A549 (cell line): ENCODE data around the gene UTS2R. TPM values are rescaled to one million over a fixed set of nuclear protein-coding genes. Genes with fewer than 3 reads are reported as not detected.

Experiments used
- ATAC-seq, 2 experiments: fragments of 200-7000 bp in 1 of 2; fragments of >200 bp in 1 of 2; cut with Nextera tagmentation in 1 of 2; cut with Tn5 transposase in 1 of 2; 3 replicates each; pipeline versions ENCODE4 v1.8.0 to v1.9.1; 2018 to 2020; ENCODE audit warnings: mild to moderate bottlenecking in 1 of 2, moderate library complexity in 1 of 2
- CTCF ChIA-PET: fragments of 300-600 bp; sonication (Branson Sonifier 250); formaldehyde crosslinking; extraction: SDS; loops from one replicate; lab custom pipeline; 2021; ENCODE audit warnings: antibody characterized with exemption, inconsistent platforms; lab: Yijun Ruan, JAX
- POLR2A ChIA-PET: fragments of 350-600 bp; formaldehyde crosslinking; extraction: SDS; loops from one replicate; lab custom pipeline; 2021; ENCODE audit warnings: antibody characterized with exemption, inconsistent platforms; lab: Yijun Ruan, JAX
- DNase-seq, 2 experiments: peaks; one replicate each; pipeline versions ENCODE4 v3.0.0 to v3.0.0-alpha.2; 2011 to 2016; ENCODE audit warnings: low read depth in 1 of 2, low spot score in 1 of 2
- FAIRE-seq: peaks from 2 replicates; lab custom pipeline; 2011; peaks lifted over from hg19 to GRCh38; lab: Jason Lieb, UNC
- H3K27ac ChIP-seq, 2 experiments: fragments of >200 bp; sonication (Bioruptor Twin); formaldehyde crosslinking; 3 replicates each; pipeline ENCODE4 v1.5.1; 2016 to 2017
- H3K4me1 ChIP-seq: fragments of >200 bp; sonication (Bioruptor Twin); formaldehyde crosslinking; 3 replicates; pipeline ENCODE4 v1.6.1; 2016
- H3K4me2 ChIP-seq: fragments of >200 bp; sonication (Bioruptor Twin); formaldehyde crosslinking; 3 replicates; pipeline ENCODE4 v1.6.1; 2016
- H3K4me3 ChIP-seq: fragments of >200 bp; sonication (Bioruptor Twin); formaldehyde crosslinking; 3 replicates; pipeline ENCODE4 v1.5.1; 2016
- H3K9me3 ChIP-seq: fragments of >200 bp; sonication (Bioruptor Twin); formaldehyde crosslinking; 3 replicates; pipeline ENCODE4 v1.6.1; 2016
- BCL3 ChIP-seq: fragments of >200 bp; sonication (Bioruptor Twin); formaldehyde crosslinking; IDR thresholded peaks from 3 replicates; pipeline ENCODE4 v1.6.1; 2016
- CHD2 ChIP-seq: fragments of 150-350 bp; IDR thresholded peaks from 2 replicates; pipeline ENCODE4 v1.6.1; 2014; ENCODE audit warnings: low read length; ENCODE audit not compliant: partially characterized antibody
- CTCF ChIP-seq: fragments of >200 bp; sonication (Bioruptor Twin); formaldehyde crosslinking; IDR thresholded peaks from 3 replicates; pipeline ENCODE4 v1.5.1; 2016
- EHMT2 ChIP-seq: fragments of 200-600 bp; sonication (generic); IDR thresholded peaks from 2 replicates; pipeline ENCODE4 v1.6.1; 2016; ENCODE audit warnings: antibody characterized with exemption, low read depth, mild to moderate bottlenecking, moderate library complexity
- EP300 ChIP-seq, 2 experiments: fragments of >200 bp; sonication (Bioruptor Twin); formaldehyde crosslinking; IDR thresholded peaks; 2 replicates in 1 of 2; 3 replicates in 1 of 2; pipeline ENCODE4 v1.6.1; 2016 to 2017
- GATA3 ChIP-seq: IDR thresholded peaks from 2 replicates; pipeline ENCODE4 v1.6.1; 2012; ENCODE audit warnings: borderline replicate concordance
- HDAC2 ChIP-seq: fragments of 200-600 bp; sonication (generic); IDR thresholded peaks from 2 replicates; pipeline ENCODE4 v1.6.1; 2016
- HES2 ChIP-seq: fragments of >200 bp; sonication (Bioruptor Twin); formaldehyde crosslinking; IDR thresholded peaks from 2 replicates; pipeline ENCODE4 v1.6.1; 2016
- HEYL ChIP-seq: fragments of 250-450 bp; sonication (Bioruptor Pico); IDR thresholded peaks from 2 replicates; pipeline ENCODE4 v1.8.0; 2021; ENCODE audit warnings: mild to moderate bottlenecking, moderate library complexity
- HMGXB4 ChIP-seq: fragments of 250-450 bp; sonication (Bioruptor Pico); IDR thresholded peaks from 2 replicates; pipeline ENCODE4 v1.5.0; 2021; ENCODE audit warnings: mild to moderate bottlenecking, moderate library complexity, borderline replicate concordance
- HOXA7 ChIP-seq: fragments of 250-450 bp; sonication (Bioruptor Pico); IDR thresholded peaks from 2 replicates; pipeline ENCODE4 v1.5.0; 2020; ENCODE audit warnings: mild to moderate bottlenecking, moderate library complexity
- JUNB ChIP-seq: fragments of >200 bp; sonication (Bioruptor Twin); formaldehyde crosslinking; IDR thresholded peaks from 2 replicates; pipeline ENCODE4 v1.6.1; 2016
- KDM1A ChIP-seq: fragments of 200-600 bp; sonication (generic); IDR thresholded peaks from 2 replicates; pipeline ENCODE4 v1.6.1; 2016; ENCODE audit warnings: low read depth, mild to moderate bottlenecking
- KDM5A ChIP-seq: fragments of 200-600 bp; sonication (generic); IDR thresholded peaks from 2 replicates; pipeline ENCODE4 v1.6.1; 2016; ENCODE audit warnings: antibody characterized with exemption, mild to moderate bottlenecking
- NFE2L2 ChIP-seq: fragments of 150-350 bp; conservative IDR thresholded peaks from 2 replicates; pipeline ENCODE4 v1.6.1; 2014; ENCODE audit warnings: low read length
- RARB ChIP-seq: fragments of 250-450 bp; sonication (Bioruptor Pico); IDR thresholded peaks from 2 replicates; pipeline ENCODE4 v1.8.0; 2021; ENCODE audit warnings: mild to moderate bottlenecking, moderate library complexity
- REST ChIP-seq: fragments of 200-600 bp; sonication (generic); IDR thresholded peaks from 2 replicates; pipeline ENCODE4 v1.6.1; 2016; ENCODE audit warnings: antibody characterized with exemption, mild to moderate bottlenecking, moderate library complexity
- WGBS: methylation state at CpG from one replicate; pipeline ENCODE4 v1.1.6; 2017; ENCODE audit errors: missing lambda C conversion rate; 5-methylcytosine and 5-hydroxymethylcytosine counted together
- polyA plus RNA-seq, 4 experiments: library from polyadenylated mRNA; depleted of rRNA in 3 of 4; stranded (reverse); fragments of >200 nt; fragmentation: RNase III in 1 of 4; extraction: RNeasy Plus Mini Kit Qiagen cat#74134 plus additional on column Dnase treatment in 1 of 4; gene quantifications; 2 replicates in 3 of 4; 3 replicates in 1 of 4; pipeline ENCODE4 v1.2.3, GENCODE V29; 2011 to 2017

Gene UTS2R
- polyA plus RNA-seq, 2 of the 4 experiments (the other 2 are of a cell fraction): not detected

GRCh38 chr17:82389379-82389778, 17.8 kb downstream of the UTS2R start:
- H3K4me3 ChIP-seq: no peak overlapping the region
- H3K4me1 ChIP-seq: peaks cover 23% of the 10 kb centered on the region
- TF ChIP-seq GATA3: no peak
- ATAC-seq (no peak), FAIRE-seq (no peak), DNase-seq (no peak)
- H3K9me3 ChIP-seq: no peaks in the 10 kb centered on the region
- no peak overlapping the region for H3K4me2 ChIP-seq
- no peak overlapping the region for H3K27ac ChIP-seq
- POLR2A ChIA-PET: no interaction called here
- CTCF ChIA-PET: interaction anchor here (0.6 to 2.8 kb wide), 6 partner anchors 9 to 388 kb away, joined by 3 to 15 read pairs (median 4); no protein-coding TSS in a partner anchor
- WGBS: 74% methylated on average over 10 of the region's 10 CpGs

GRCh38 chr17:82390015-82390859, 18.7 kb downstream of the UTS2R start:
- no peak for ATAC-seq
- TF ChIP-seq BCL3 (no peak), HMGXB4 (CRISPR knock-in tag) (no peak), CTCF (no peak), HOXA7 (CRISPR knock-in tag) (no peak), HDAC2 (no peak), KDM5A (no peak), EHMT2 (no peak), RARB (CRISPR knock-in tag) (no peak), HEYL (no peak), JUNB (no peak), GATA3 (no peak), HES2 (no peak), CHD2 (no peak), EP300 (IDR thresholded peaks at IDR 0.05) (no peak), KDM1A (no peak), NFE2L2 (no peak)
- TF ChIP-seq, all 56 proteins: peak for 0
- Histone ChIP-seq H3K4me3 (no peak overlapping the region), H3K27ac (no peak overlapping the region), H3K9me3 (no peaks in the 10 kb centered on the region), H3K4me1 (peaks cover 14% of the 10 kb centered on the region), H3K4me2 (no peak overlapping the region)
- DNase-seq: no peak
- FAIRE-seq: no peak
- ChIA-PET POLR2A (no interaction called here), CTCF (interaction anchor here (0.8 to 1.5 kb wide), 5 partner anchors 12 to 270 kb away, joined by 3 to 4 read pairs (median 3); no protein-coding TSS in a partner anchor)
- WGBS: 89% methylated on average over 29 of the region's 34 CpGs

GRCh38 chr17:82390860-82391435, 19.4 kb downstream of the UTS2R start:
- FAIRE-seq: no peak
- ChIA-PET CTCF (interaction anchor here (0.8 to 1.5 kb wide), 3 partner anchors 40 to 90 kb away, joined by 3 to 5 read pairs (median 3); no protein-coding TSS in a partner anchor), POLR2A (no interaction called here)
- Histone ChIP-seq H3K4me1 (peaks cover 7% of the 10 kb centered on the region; the same call in 2 of the 3 replicates), H3K27ac (no peak overlapping the region)
- no peak for TF ChIP-seq REST
- TF ChIP-seq, all 56 proteins: peak for 0
- DNase-seq (no peak), ATAC-seq (no peak)
- no peak overlapping the region for H3K4me3 ChIP-seq
- no peak overlapping the region for H3K4me2 ChIP-seq
- no peaks in the 10 kb centered on the region for H3K9me3 ChIP-seq
- 73% methylated on average over 8 of the region's 13 CpGs for WGBS
